G401.6 (cell line): ENCODE data around the gene TMEM156.
A peak's percentile ranks its signal among the peaks of the same experiment; 100 is the strongest.
"Not testable (repeated sequence)": the region's sequence is repeated elsewhere in the genome, so short reads cannot be mapped to it uniquely, and the experiment has no call there.

Experiments
- FAIRE-seq: peaks from 2 replicates; lab custom pipeline; 2012; peaks lifted over from hg19 to GRCh38; lab: Jason Lieb, UNC

Gene TMEM156

DNA sequence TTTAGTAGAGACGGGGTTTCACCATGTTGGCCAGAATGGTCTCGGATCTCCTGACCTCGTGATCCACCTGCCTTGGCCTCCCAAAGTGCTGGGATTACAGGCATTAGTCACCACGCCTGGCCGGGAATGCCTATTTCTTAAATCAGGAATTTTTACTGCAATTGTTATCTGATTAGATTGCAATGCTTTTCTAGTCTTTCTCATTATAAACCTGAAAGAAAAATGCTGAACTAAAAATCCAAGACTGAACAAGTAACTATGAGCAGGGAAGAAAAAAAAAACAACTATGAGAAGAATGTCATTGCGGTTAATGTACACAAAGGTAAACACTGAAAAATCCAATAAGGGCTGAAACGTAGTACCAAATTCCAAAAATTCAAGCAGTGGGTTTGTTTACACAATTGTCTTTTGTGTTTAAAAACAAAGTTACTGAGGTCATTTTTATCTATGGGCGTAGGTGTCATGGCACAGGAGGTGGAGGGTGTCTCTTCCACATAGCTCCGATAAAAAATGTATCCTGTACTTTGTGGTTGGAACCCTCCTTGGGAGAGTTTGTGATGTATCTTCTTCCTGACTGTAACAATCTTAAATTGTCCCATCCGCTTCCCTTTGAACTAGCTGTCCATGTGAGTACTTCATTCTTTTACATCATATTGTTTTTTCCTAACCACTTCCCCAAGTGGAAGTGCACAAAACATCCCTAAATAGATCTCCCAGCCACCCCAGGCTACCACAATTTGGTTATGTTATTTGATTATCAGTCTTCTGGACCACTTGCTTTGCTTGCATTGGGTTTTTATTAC lies 11.1 kb upstream of the TMEM156 start:
- peak; percentile 98 for FAIRE-seq

DNA sequence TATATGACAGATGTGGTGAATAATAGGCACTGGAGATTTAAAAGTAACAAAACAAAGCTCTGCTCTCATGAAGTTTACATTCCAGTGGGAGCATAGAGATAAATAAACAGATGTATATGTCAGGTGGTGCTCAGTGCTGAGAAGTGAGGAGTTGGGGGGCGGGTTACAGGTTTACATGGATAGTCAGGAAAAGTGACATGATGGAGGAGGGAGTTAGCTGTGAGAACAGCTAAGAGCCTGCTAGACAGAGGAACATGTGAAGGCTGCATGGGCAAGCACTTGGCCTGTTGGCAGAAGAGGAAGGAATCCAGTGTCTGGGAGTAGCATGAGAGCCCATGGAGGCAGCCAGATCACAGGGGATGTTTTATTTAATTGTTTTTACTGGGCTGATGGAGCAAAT lies 10.2 kb upstream of the TMEM156 start:
- no peak for FAIRE-seq

- no peak for FAIRE-seq
Observed at GRCh38 chr4:39039108-39039507, 6.9 kb upstream of the TMEM156 start.

DNA sequence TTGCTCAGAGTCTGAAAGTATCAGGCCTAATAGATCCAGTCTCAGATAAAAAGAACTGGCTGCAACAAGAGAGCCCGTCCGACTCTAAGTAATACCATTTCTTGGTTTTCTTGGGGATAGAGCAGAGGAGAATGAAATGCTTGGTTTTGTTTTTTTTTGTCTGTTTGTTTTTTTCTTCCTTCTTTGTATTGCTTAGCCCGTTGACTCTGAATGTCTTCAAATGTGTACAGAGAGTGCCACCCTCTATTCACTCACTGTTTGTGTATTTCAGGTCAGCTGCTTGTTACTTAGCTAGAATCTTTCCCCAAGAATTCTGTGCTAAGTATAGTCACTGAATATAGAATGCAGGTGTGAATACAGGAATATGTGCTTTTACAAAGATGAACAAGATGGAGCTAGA lies 5.7 kb upstream of the TMEM156 start:
- peak; percentile 67 for FAIRE-seq

- FAIRE-seq = no peak
Observed at GRCh38 chr4:39037491-39037825, 5.2 kb upstream of the TMEM156 start.

DNA sequence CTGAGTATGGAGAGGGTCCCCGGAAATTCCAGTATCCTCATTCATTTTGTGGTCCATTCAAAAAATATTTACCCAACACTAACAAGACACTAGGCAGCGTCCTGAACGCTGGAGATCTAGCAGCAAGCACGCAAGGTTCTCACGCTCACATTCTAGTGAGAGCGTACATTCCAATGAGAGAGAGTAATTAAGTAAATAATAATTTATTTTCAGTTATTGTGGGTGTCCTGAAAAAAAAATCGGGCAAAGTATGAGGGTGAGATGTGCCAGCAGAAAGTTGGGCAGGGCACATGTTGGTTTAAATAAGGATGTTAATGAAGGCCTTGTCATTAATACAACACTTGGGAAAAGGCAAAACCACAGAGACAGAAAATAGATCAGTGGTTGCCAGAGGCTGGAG lies 4.0 kb upstream of the TMEM156 start:
- no peak for FAIRE-seq

DNA sequence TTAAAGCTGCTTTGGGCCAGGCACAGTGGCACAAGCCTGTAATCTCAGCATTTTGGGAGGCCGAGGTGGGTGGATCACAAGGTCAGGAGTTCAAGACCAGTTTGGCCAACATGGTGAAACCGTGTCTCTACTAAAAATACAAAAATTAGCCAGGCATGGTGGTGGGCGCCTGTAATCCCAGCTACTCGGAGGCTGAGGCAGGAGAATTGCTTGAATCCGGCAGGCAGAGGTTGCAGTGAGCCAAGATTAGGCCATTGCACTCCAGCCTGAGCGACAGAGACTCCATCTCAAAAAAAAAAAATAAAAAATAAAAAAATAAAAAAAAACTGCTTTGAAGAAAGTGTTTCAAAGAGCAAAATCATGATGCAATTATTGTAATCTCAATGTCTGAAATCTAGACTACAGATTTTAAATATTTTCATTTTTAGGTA lies 604 bp downstream of the TMEM156 start:
- FAIRE-seq = peak; percentile 85

DNA sequence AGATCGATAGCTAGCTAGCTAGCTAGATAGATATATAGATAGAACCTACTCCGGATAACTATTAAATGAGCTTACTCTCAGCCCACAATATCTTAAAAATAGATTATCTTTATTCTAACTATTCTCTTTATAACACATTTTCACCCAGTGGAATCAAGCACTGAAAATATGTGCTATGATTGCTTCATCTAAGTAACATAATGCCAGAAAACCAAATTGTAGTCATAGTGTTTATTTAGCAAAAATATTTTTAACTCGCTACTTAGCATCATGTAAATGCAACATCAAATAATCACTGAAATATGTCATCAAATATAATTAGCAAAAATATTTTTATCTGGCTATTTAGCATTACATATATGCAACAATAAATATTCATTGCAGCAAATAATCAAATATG lies 1.5 kb downstream of the TMEM156 start:
- FAIRE-seq = no peak

- FAIRE-seq = peak; percentile 27
Observed at GRCh38 chr4:39029752-39030694, 2.2 kb downstream of the TMEM156 start.

GRCh38 chr4:39026096-39026495 lies 6.1 kb downstream of the TMEM156 start:
- FAIRE-seq = peak; percentile 23

DNA sequence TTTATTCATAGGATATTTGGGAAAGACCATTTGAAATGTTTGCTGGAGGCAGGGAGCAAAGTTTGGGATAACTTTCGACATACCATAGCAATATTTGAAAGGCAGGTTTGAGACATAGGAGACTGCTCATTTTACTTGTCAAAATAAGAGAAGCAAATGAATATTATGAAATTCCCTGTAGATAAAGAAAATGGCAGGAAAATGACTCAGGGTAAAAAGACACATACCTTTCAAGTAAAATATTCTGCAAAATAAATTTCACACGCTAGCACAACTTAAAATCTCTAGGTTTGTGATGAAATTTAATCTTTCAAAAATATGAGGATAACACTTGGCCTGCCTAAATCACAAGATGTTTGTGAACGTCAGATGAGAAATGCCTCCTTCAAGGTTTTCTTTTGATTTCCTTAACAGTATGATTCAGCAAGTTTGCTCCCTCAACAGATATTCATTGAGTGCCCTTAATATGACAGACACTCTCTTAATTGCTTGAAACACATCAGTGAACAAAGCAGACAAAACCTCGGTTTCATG lies 6.6 kb downstream of the TMEM156 start:
- no peak for FAIRE-seq

- FAIRE-seq = no peak
Observed at GRCh38 chr4:39024311-39024865, 7.8 kb downstream of the TMEM156 start.

DNA sequence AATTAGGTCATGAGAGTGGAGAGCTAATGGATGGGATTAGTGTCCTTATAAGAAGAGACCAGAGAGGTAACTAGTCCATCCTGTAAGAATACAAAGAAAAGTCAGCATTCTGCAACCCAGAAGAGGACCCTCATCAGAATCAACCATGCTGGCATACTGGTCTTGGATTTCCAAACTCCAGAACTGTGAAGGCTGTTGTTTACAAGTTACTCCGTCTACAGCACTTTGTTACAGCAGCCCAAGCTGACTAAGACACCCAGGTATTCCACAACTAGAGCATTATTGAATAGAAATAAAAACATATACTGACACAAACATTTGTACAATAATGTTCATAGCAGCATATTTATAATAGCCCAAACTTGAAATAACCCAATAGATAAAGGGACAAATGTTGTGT lies 9.2 kb downstream of the TMEM156 start:
- FAIRE-seq = no peak

DNA sequence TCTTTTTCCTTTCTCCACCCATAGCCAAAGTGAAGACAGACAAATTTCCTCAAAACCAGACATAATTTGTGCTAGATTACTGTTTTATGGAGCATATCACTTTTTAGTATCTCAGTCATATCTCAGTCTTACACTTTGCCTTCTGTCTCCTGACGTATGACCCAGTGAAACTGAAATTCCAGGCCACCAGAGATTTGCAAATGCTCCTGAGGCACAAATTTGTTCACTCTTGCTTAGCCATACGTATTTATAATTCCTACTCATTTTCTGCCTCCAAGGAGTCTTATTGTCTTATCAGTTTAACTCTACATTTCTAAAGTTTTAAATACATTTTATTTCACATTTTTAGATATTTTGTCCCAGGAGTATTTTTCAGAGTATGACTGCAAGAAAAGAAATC lies 10.0 kb downstream of the TMEM156 start:
- FAIRE-seq = no peak

DNA sequence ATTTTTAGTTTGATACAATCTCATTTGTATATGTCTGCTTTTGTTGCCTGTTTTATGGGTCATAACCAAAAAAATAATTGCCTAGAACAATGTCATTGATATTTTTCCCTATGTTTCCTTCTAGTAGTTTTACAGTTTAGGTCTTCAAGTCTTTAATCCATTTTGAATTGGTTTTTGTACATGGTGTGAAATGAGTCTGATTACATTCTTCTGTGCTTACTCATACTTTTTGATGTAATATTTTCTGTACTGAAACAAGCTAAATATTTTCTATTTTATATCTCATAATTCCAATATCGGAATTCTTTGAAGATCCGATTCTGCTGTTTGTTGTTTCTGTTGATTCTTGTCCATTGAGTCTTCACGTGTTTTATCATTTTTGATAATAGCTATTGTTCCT lies 10.6 kb downstream of the TMEM156 start:
- FAIRE-seq = no peak

GRCh38 chr4:39020130-39020529 lies 12.1 kb downstream of the TMEM156 start:
- no peak for FAIRE-seq

DNA sequence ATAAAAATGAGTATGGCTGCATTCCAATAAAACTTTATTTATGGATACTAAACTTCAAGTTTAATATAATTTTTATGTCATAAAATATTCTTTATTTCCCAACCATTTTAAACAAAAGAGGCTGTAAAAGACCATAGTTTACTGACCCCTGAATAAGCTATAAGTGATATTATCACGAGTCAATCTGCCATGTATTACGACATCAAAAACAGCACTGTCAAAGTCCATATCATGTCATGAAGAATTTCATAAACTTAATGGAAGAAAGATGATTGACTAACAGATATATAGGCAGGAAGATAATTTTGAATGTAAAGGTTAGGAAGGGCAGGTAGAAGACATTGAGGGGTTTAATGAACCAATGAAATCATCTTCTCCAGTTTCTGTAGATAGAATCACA lies 18.2 kb downstream of the TMEM156 start:
- FAIRE-seq = no peak

GRCh38 chr4:39004758-39005157 lies 27.5 kb downstream of the TMEM156 start:
- FAIRE-seq = no peak

DNA sequence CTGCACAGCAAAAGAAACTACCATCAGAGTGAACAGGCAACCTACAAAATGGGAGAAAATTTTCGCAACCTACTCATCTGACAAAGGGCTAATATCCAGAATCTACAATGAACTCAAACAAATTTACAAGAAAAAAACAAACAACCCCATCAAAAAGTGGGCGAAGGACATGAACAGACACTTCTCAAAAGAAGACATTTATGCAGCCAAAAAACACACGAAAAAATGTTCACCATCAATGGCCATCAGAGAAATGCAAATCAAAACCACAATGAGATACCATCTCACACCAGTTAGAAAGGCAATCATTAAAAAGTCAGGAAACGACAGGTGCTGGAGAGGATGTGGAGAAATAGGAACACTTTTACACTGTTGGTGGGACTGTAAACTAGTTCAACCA lies 30.2 kb downstream of the TMEM156 start:
- not testable (repeated sequence) for FAIRE-seq

- no peak for FAIRE-seq
Observed at GRCh38 chr4:38995660-38996005, 36.6 kb downstream of the TMEM156 start.

DNA sequence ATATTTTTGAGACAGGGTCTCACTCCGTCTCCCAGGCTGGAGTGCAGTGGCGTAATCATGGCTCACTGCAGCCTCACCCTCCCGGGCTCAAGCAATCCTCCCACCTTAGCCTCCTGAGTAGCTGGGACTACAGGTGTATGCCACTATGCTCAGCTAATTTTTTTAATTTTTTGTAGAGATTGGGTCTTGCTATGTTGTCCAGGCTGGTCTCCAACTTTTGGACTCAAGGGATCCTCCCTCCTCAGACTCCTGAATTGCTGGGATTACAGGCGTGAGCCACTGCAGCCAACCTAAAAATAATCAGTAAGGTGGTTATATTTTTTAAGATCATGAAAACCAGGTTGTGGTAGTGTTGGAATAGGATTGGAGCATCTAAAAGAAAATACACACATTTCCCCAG lies 38.1 kb downstream of the TMEM156 start:
- FAIRE-seq = no peak

DNA sequence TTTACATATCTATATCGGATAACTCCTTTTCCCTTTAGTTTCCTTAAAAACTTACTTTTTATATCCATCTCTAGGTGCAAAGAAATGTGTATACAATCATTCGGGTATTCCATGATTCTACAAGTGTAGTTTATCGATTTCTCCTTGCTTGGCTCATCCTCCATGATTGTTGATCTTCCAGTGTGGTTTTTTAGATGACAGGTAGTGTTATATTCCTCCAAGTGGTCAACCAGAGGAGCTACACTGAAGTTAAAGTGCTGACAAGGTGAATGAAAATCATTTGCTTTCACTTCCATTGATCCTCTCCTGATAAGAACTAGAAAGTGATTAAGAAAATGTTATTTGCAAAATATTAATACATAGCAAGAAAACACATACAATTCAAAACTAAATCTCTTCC lies 38.5 kb downstream of the TMEM156 start:
- peak; percentile 31 for FAIRE-seq

DNA sequence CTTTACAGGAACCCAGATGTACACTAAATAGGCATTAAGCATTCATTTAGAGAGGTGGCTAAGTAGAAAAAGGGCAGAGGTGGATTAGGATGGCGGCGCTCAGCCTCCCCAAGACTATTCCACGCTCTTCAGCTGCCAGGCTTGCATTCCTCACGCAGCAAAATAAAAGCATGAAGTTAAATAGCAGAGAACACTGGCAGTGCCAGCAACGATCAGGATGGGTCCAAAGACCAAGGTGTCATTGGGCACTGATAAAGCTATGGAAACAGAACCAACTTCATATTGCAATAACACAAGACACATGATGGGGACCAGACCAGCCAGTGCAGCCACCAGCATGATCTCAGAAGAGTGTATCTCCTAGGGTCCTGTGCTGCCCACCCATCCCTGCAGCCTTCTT lies 42.0 kb downstream of the TMEM156 start:
- FAIRE-seq = no peak
